Activated naive CD4-positive, alpha-beta T cell treated with anti-CD3 and anti-CD28 coated beads, Interleukin-2, amount 50 U/mL, for 72 hours (primary cell): Measurements from ENCODE around the gene CTNNA3. TPM values are rescaled to one million over a fixed set of nuclear protein-coding genes. Genes with fewer than 3 reads are reported as not detected.

Experiments used
- ATAC-seq, 2 donors: fragments of 150-1000 bp; cut with Tn5 transposase; 2 replicates each; pipeline ENCODE4 v1.10.0; 2021; ENCODE audit warnings: mild to moderate bottlenecking in 2 of 2, moderate library complexity in 2 of 2
- DNase-seq, 2 donors: peaks; one replicate each; pipeline ENCODE4 v3.0.0; 2021 to 2022; ENCODE audit warnings: low spot score in 2 of 2
- H3K27ac Mint-ChIP-seq, 2 donors: one replicate each; pipeline ENCODE4 v1.8.0; 2022; ENCODE audit warnings: mild to moderate bottlenecking in 2 of 2, mixed read lengths in 2 of 2
- H3K36me3 Mint-ChIP-seq, 2 donors: one replicate each; pipeline ENCODE4 v1.8.0; 2022; ENCODE audit warnings: mixed read lengths in 2 of 2
- H3K9me3 Mint-ChIP-seq, 2 donors: one replicate each; pipeline ENCODE4 v1.8.0; 2022; ENCODE audit warnings: mixed read lengths in 2 of 2
- total RNA-seq, 2 donors: library from RNA; stranded (reverse); gene quantifications; one replicate each; pipeline ENCODE4 v1.2.3, GENCODE V29; 2022

Gene CTNNA3
- total RNA-seq, 2 donors from 2014 or later: 0.30 to 0.39 TPM

GRCh38 chr10:67017218-67017617, 678.8 kb downstream of the CTNNA3 start:
- ATAC-seq (no peak), DNase-seq (no peak)
- H3K36me3 Mint-ChIP-seq: no peaks in the 10 kb centered on the region
- H3K27ac Mint-ChIP-seq: no peak overlapping the region
- H3K9me3 Mint-ChIP-seq: peaks cover 5 to 10% of the 10 kb centered on the region in 2 donors

GRCh38 chr10:67015225-67015624, 680.8 kb downstream of the CTNNA3 start:
- Mint-ChIP-seq H3K36me3 (no peaks in the 10 kb centered on the region), H3K27ac (no peak overlapping the region), H3K9me3 (peaks cover 0 to 4% of the 10 kb centered on the region in 2 donors)
- DNase-seq: no peak
- ATAC-seq: peak in 1 of 2 donors; percentile 82

- Mint-ChIP-seq H3K9me3 (no peaks in the 10 kb centered on the region), H3K27ac (no peak overlapping the region), H3K36me3 (no peaks in the 10 kb centered on the region)
- ATAC-seq (no peak), DNase-seq (no peak)
Measured at GRCh38 chr10:67011981-67012380, 684.0 kb downstream of the CTNNA3 start.

GRCh38 chr10:67011480-67011879, 684.5 kb downstream of the CTNNA3 start:
- no peaks in the 10 kb centered on the region for H3K36me3 Mint-ChIP-seq
- DNase-seq (no peak), ATAC-seq (no peak)
- H3K9me3 Mint-ChIP-seq: no peaks in the 10 kb centered on the region
- H3K27ac Mint-ChIP-seq: no peak overlapping the region

- ATAC-seq (no peak), DNase-seq (no peak)
- peaks cover 0 to 4% of the 10 kb centered on the region in 2 donors for H3K9me3 Mint-ChIP-seq
- H3K27ac Mint-ChIP-seq: no peak overlapping the region
- no peaks in the 10 kb centered on the region for H3K36me3 Mint-ChIP-seq
Measured at GRCh38 chr10:67005981-67006380, 690.0 kb downstream of the CTNNA3 start.

- Mint-ChIP-seq H3K9me3 (peaks cover 0 to 4% of the 10 kb centered on the region in 2 donors), H3K27ac (no peak overlapping the region), H3K36me3 (no peaks in the 10 kb centered on the region)
- ATAC-seq (no peak), DNase-seq (no peak)
Measured at GRCh38 chr10:67004690-67005089, 691.3 kb downstream of the CTNNA3 start.

GRCh38 chr10:66999762-67000545, 696.0 kb downstream of the CTNNA3 start:
- no peaks in the 10 kb centered on the region for H3K36me3 Mint-ChIP-seq
- ATAC-seq (no peak), DNase-seq (no peak)
- peaks cover 0 to 4% of the 10 kb centered on the region in 2 donors for H3K9me3 Mint-ChIP-seq
- H3K27ac Mint-ChIP-seq: no peak overlapping the region

GRCh38 chr10:66996996-66997395, 699.0 kb downstream of the CTNNA3 start:
- peaks cover 0 to 4% of the 10 kb centered on the region in 2 donors for H3K9me3 Mint-ChIP-seq
- H3K27ac Mint-ChIP-seq: no peak overlapping the region
- DNase-seq: no peak
- ATAC-seq: no peak
- no peaks in the 10 kb centered on the region for H3K36me3 Mint-ChIP-seq

- Mint-ChIP-seq H3K36me3 (no peaks in the 10 kb centered on the region), H3K9me3 (peaks cover 6% of the 10 kb centered on the region in 2 donors), H3K27ac (no peak overlapping the region)
- ATAC-seq: no peak
- no peak for DNase-seq
Measured at GRCh38 chr10:66990143-66990830, 705.7 kb downstream of the CTNNA3 start.

GRCh38 chr10:66983475-66983818, 712.5 kb downstream of the CTNNA3 start:
- ATAC-seq (no peak), DNase-seq (no peak)
- peaks cover 6 to 18% of the 10 kb centered on the region in 2 donors for H3K9me3 Mint-ChIP-seq
- no peaks in the 10 kb centered on the region for H3K36me3 Mint-ChIP-seq
- no peak overlapping the region for H3K27ac Mint-ChIP-seq

GRCh38 chr10:66982792-66983474, 713.1 kb downstream of the CTNNA3 start:
- Mint-ChIP-seq H3K27ac (no peak overlapping the region), H3K9me3 (peaks cover 6 to 18% of the 10 kb centered on the region in 2 donors), H3K36me3 (no peaks in the 10 kb centered on the region)
- DNase-seq (no peak), ATAC-seq (no peak)

- no peak for ATAC-seq
- no peak overlapping the region for H3K27ac Mint-ChIP-seq
- H3K36me3 Mint-ChIP-seq: no peaks in the 10 kb centered on the region
Measured at GRCh38 chr10:66982053-66982420, 714.0 kb downstream of the CTNNA3 start.

GRCh38 chr10:66981361-66982052, 714.5 kb downstream of the CTNNA3 start:
- H3K9me3 Mint-ChIP-seq: peaks cover 0 to 15% of the 10 kb centered on the region in 2 donors
- no peak for ATAC-seq

More at GRCh38 chr10:66982053-66982420, 714.0 kb downstream of the CTNNA3 start:
- no peak for DNase-seq
- peaks cover 5 to 16% of the 10 kb centered on the region in 2 donors for H3K9me3 Mint-ChIP-seq

GRCh38 chr10:66980246-66980815, 715.7 kb downstream of the CTNNA3 start:
- Mint-ChIP-seq H3K9me3 (peaks cover 0 to 17% of the 10 kb centered on the region in 2 donors), H3K36me3 (no peaks in the 10 kb centered on the region), H3K27ac (no peak overlapping the region)
- no peak for DNase-seq
- no peak for ATAC-seq

More at GRCh38 chr10:66981361-66982052, 714.5 kb downstream of the CTNNA3 start:
- Mint-ChIP-seq H3K36me3 (no peaks in the 10 kb centered on the region), H3K27ac (no peak overlapping the region)
- no peak for DNase-seq

- DNase-seq: no peak
- Mint-ChIP-seq H3K9me3 (peaks cover 3 to 4% of the 10 kb centered on the region in 2 donors), H3K36me3 (no peaks in the 10 kb centered on the region), H3K27ac (no peak overlapping the region)
- no peak for ATAC-seq
Measured at GRCh38 chr10:66964946-66965345, 731.0 kb downstream of the CTNNA3 start.

- DNase-seq: no peak
- no peak overlapping the region for H3K27ac Mint-ChIP-seq
- no peaks in the 10 kb centered on the region for H3K36me3 Mint-ChIP-seq
- H3K9me3 Mint-ChIP-seq: peaks cover 2% of the 10 kb centered on the region in 2 donors
- no peak for ATAC-seq
Measured at GRCh38 chr10:66958466-66958865, 737.5 kb downstream of the CTNNA3 start.
